ENCODE results near the gene DUSP1. TPM values are rescaled to one million over a fixed set of nuclear protein-coding genes. Genes with fewer than 3 reads are reported as not detected.

Gene DUSP1
- total and polyA plus RNA-seq, 2 of the 4 experiments (the other 2 are of a cell fraction): 304 to 467 TPM

DNA sequence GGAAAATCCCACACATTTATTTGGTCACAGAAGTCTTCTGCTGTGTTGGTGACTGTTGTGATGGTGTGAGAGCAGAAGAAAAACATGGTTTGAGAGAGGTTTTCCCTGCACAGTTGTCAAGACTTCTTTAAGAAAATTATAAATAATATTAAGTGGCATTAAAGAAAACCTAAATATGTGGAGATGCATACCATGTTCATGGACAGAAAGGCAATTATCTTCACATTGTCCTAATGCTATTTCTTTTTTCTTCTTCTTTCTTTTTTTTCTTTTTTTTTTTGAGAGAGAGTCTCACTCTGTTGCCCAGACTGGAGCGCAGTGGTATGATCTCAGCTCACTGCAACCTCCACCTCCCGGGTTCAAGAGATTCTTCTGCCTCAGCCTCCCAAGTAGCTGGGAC, 38.8 kb upstream of the DUSP1 start:
- Histone ChIP-seq H4K91ac (ENCODE audit: insufficient read depth, low read depth, low read length) (no peak overlapping the region), H2BK120ac (ENCODE audit: low read depth, low read length) (no peak overlapping the region), H4K8ac (ENCODE audit: low read depth in 2 of 2, low read length in 2 of 2) (no peak overlapping the region), H3K18ac (ENCODE audit: low read depth, low read length) (no peak overlapping the region), H2BK20ac (ENCODE audit: low read depth, low read length) (no peak overlapping the region), H3K9me1 (ENCODE audit: insufficient read depth, low read length) (peaks cover 3% of the 10 kb centered on the region), H3K4ac (ENCODE audit: low read depth, low read length) (no peak overlapping the region), H3K9me3 (ENCODE audit: control insufficient read depth, insufficient read depth, low read length) (peaks cover 3% of the 10 kb centered on the region), H3K14ac (replicated peaks; ENCODE audit: low read depth, low read length) (no peak overlapping the region), H2BK5ac (ENCODE audit: low read depth, low read length, poor library complexity, severe bottlenecking) (no peak overlapping the region), H3K4me1 (ENCODE audit: control insufficient read depth, insufficient read depth, low read length) (peaks cover 3% of the 10 kb centered on the region), H3K36me3 (ENCODE audit: control insufficient read depth, insufficient read depth, low read length) (no peaks in the 10 kb centered on the region), H2BK15ac (ENCODE audit: low read depth, low read length) (0 out of 3 replicates have a peak overlapping the region, but pooled peaks have one; percentile 48), H4K20me1 (ENCODE audit: insufficient read depth, low read length) (no peaks in the 10 kb centered on the region), H3K4me3 (ENCODE audit: insufficient read depth, low read depth, low read length) (no peak overlapping the region), H3K27ac (ENCODE audit: insufficient read depth, low read length) (no peak overlapping the region), H3K23ac (ENCODE audit: low read depth, low read length) (no peak overlapping the region), H2AFZ (replicated peaks; ENCODE audit: low read length, poor library complexity) (no peak overlapping the region), H2AK9ac (replicated peaks; ENCODE audit: low read depth, low read length, poor library complexity) (no peak overlapping the region), H3K4me2 (ENCODE audit: low read depth, low read length) (no peak overlapping the region), H3K9ac (ENCODE audit: low read depth, low read length) (no peak overlapping the region), H3K79me1 (ENCODE audit: low read depth in 1 of 2, low read length in 2 of 2) (peaks cover 0 to 10% of the 10 kb centered on the region in 2 experiments; a peak in 2 of 4 replicates), H3K56ac (ENCODE audit: extremely low read depth, insufficient read depth, low read length) (no peak overlapping the region), H4K5ac (ENCODE audit: low read depth, low read length) (no peak overlapping the region), H2AK5ac (ENCODE audit: low read depth, low read length) (no peak overlapping the region), H3K27me3 (ENCODE audit: control insufficient read depth, insufficient read depth, low read length) (no peaks in the 10 kb centered on the region)
- TF ChIP-seq FOS (IDR thresholded peaks at IDR 0.05; ENCODE audit: low read depth, low read length): no peak
- TF ChIP-seq MAFK (IDR thresholded peaks at IDR 0.05; ENCODE audit: low read depth, low read length): no peak
- TF ChIP-seq ELK1 (IDR thresholded peaks at IDR 0.05; ENCODE audit: borderline replicate concordance, low read depth, low read length): no peak
- ChIA-PET CTCF (no interaction called here), POLR2A (ENCODE audit: unreplicated experiment) (no interaction called here)
- dilution Hi-C loops (cut with HindIII; ENCODE audit: low sequenced_read_pairs, unreplicated experiment) (no loop called here), intact Hi-C loops (cut with micrococcal nuclease) (no loop called here), in situ Hi-C loops (cut with MboI; ENCODE audit: low sequenced_read_pairs) (no loop called here)
- no peak for DNase-seq
- no CpG with 5 or more reads among the region's 2 CpGs for WGBS, 2 experiments (ENCODE audit: extremely low coverage in 2 of 2, insufficient read length in 1 of 2)
- no TSS peak for BruUV-seq (replicated peaks)
- ATAC-seq (ENCODE audit: low read depth): no peak
